ENCODE results near the gene TUBB2B. TPM values are rescaled to one million over a fixed set of nuclear protein-coding genes. Genes with fewer than 3 reads are reported as not detected.
"Not testable (repeated sequence)": the region's sequence is repeated elsewhere in the genome, so short reads cannot be mapped to it uniquely, and the experiment has no call there.

TUBB2B gene
- total RNA-seq, 6 donors from 2014 or later = 0.67 to 4.1 (median 1.7) TPM; not detected in 1

DNA sequence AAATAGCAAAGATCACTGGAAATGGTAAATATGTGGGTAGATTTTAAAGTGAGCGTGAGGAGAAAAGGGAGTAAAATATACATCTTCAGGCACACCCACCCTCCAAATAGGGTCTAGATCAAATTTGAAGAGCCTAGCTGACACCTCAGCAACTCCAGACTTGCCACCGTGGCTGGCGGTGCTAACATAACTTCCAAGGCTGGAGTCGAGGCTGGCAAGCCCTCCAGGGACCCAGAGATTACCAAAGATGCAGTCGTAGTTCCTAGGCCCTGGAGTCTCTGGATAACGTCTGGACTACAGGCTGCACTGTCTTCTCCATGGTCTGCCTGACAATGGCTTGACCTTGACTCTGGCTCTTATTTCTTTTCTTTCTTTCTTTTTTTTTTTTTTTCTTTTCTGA is 22.5 kb downstream of the TUBB2B start:
- DNase-seq (no peak), ATAC-seq (ENCODE audit: low FRiP score in 2 of 2) (no peak)
- WGBS, 2 donors = 88 to 93% methylated on average over 6 of the region's 6 CpGs
- Histone ChIP-seq H3K27ac (no peak overlapping the region), H3K36me3 (no peaks in the 10 kb centered on the region), H3K9me3 (no peaks in the 10 kb centered on the region), H3K27me3 (no peaks in the 10 kb centered on the region), H3K4me3 (no peak overlapping the region), H3K4me1 (peaks cover 0 to 3% (median 0%) of the 10 kb centered on the region in 4 donors)
- TF ChIP-seq EP300 (IDR thresholded peaks at IDR 0.05) = no peak
- TF ChIP-seq, protein P1, sequence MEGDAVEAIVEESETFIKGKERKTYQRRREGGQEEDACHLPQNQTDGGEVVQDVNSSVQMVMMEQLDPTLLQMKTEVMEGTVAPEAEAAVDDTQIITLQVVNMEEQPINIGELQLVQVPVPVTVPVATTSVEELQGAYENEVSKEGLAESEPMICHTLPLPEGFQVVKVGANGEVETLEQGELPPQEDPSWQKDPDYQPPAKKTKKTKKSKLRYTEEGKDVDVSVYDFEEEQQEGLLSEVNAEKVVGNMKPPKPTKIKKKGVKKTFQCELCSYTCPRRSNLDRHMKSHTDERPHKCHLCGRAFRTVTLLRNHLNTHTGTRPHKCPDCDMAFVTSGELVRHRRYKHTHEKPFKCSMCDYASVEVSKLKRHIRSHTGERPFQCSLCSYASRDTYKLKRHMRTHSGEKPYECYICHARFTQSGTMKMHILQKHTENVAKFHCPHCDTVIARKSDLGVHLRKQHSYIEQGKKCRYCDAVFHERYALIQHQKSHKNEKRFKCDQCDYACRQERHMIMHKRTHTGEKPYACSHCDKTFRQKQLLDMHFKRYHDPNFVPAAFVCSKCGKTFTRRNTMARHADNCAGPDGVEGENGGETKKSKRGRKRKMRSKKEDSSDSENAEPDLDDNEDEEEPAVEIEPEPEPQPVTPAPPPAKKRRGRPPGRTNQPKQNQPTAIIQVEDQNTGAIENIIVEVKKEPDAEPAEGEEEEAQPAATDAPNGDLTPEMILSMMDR (IDR thresholded peaks at IDR 0.05) = no peak
- TF ChIP-seq POLR2A (IDR thresholded peaks at IDR 0.05) = no peak
- no peak for TF ChIP-seq POLR2AphosphoS5 (IDR thresholded peaks at IDR 0.05)

DNA sequence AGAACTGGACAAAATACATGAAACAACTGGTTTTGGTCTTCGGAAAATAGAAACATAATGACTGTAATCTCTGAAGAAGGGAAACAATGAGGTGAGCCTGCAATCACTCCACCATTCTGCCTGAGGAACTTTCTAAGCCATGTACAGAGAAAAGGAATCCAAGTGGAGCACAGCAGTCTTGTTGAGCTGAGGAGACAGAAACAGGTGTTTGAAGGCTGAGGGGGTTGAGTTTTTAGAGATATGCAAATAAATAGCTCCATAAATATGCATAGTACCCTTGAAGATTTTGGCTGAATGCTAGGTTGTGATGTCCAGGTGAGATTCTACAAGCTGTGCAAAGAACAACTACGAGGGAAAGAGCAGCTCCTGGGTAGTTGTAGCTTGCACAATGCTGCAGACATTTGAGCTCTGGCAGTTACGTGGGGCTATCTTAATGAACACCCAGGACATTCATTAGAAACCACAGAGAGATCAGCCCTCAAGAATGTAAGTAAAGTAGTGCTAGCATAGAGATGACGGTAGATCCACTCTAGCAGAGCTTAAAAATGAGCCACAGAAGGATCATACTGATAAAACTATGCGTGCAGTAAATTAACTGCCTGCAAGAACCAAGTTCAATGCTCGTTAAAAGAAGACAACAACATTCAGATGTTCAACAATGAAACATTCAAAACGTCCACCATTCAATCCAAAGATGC is 24.3 kb downstream of the TUBB2B start:
- no peak for TF ChIP-seq POLR2AphosphoS5 (IDR thresholded peaks at IDR 0.05)
- Histone ChIP-seq H3K36me3 (no peaks in the 10 kb centered on the region), H3K27me3 (no peaks in the 10 kb centered on the region), H3K4me1 (no peaks in the 10 kb centered on the region), H3K4me3 (no peak overlapping the region), H3K9me3 (no peaks in the 10 kb centered on the region), H3K27ac (no peak overlapping the region)
- WGBS, 2 donors = 78 to 80% methylated on average over 7 of the region's 7 CpGs
- DNase-seq (no peak), ATAC-seq (ENCODE audit: low FRiP score in 2 of 2) (no peak)

DNA sequence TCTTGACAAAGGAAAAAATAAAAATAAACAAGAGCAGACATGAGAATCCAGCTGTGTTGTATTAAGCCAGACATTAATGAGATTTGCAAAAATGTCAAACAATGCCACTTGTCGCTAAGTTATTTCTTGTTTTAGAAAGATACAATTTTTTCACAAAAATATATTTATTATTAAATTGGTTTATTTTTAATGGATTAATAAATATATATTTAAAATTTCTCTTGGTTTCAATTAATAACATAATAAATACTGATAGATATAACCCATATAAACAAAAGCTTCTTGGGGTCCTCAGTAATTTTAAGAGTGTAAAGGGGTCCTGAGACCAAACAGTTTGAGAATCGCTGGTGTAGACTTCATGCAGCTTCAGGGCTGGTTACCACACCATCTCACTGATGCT is 26.1 kb downstream of the TUBB2B start:
- ATAC-seq (ENCODE audit: low FRiP score in 2 of 2) = no peak
- TF ChIP-seq, protein P1 (IDR thresholded peaks at IDR 0.05) = no peak
- TF ChIP-seq POLR2AphosphoS5 (IDR thresholded peaks at IDR 0.05) = no peak
- no peak for TF ChIP-seq POLR2A (IDR thresholded peaks at IDR 0.05)
- no peak for TF ChIP-seq EP300 (IDR thresholded peaks at IDR 0.05)
- WGBS, 2 donors = 91 to 92% methylated on average over 2 of the region's 2 CpGs
- Histone ChIP-seq H3K36me3 (no peaks in the 10 kb centered on the region), H3K27ac (no peak overlapping the region), H3K4me3 (no peak overlapping the region), H3K9me3 (no peaks in the 10 kb centered on the region), H3K4me1 (no peaks in the 10 kb centered on the region), H3K27me3 (no peaks in the 10 kb centered on the region)
- DNase-seq = no peak

DNA sequence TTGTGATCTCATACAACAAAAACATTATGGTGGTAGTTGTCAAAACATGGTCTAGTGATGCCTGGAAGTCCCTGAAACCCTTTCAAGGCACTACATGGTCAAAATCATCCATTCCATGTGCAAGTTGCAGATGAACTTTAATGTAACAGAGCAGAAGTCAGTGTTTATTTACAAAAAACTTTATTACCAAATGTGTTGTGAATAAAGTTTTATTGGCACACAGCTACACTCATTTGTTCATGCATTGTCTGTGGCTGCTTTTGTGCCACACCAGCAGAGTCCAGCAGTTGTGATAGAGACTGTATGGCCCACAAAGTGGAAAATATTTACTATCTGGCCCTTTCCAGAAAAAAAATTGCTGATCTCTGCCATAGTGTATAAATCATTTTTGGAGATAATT is 26.8 kb downstream of the TUBB2B start:
- Histone ChIP-seq H3K27me3 (no peaks in the 10 kb centered on the region), H3K4me3 (no peak overlapping the region), H3K9me3 (no peaks in the 10 kb centered on the region), H3K4me1 (no peaks in the 10 kb centered on the region), H3K27ac (no peak overlapping the region), H3K36me3 (no peaks in the 10 kb centered on the region)
- ATAC-seq (ENCODE audit: low FRiP score in 2 of 2) = no peak
- no peak for DNase-seq
- TF ChIP-seq POLR2A (IDR thresholded peaks at IDR 0.05) (no peak), POLR2AphosphoS5 (IDR thresholded peaks at IDR 0.05) (no peak), EP300 (IDR thresholded peaks at IDR 0.05) (no peak)
- TF ChIP-seq, protein P1 (IDR thresholded peaks at IDR 0.05) = no peak

DNA sequence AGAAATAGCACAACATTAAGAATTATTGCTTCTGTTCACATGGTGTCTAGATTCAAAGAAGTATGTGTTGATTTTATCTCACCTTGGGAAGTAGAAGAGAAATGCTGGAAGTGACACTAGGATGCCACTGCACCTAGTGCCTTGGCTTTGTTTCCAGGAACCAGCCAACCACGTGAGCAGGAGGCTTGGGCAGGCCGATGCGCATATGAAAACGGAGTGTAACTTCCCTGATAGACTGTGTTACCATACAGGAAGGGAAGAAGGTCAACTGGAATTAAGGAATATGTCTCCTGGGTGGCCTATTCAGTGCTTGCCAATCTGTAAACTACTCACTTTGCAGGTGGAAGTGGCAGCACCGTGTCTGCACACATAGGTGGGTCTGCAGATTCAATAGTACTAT is 28.1 kb downstream of the TUBB2B start:
- TF ChIP-seq EP300 (IDR thresholded peaks at IDR 0.05) = no peak
- TF ChIP-seq POLR2AphosphoS5 (IDR thresholded peaks at IDR 0.05) = no peak
- TF ChIP-seq, protein P1 (IDR thresholded peaks at IDR 0.05) = no peak
- no peak for TF ChIP-seq POLR2A (IDR thresholded peaks at IDR 0.05)
- 85 to 88% methylated on average over 5 of the region's 5 CpGs for WGBS, 2 donors
- H3K36me3 ChIP-seq = no peaks in the 10 kb centered on the region

DNA sequence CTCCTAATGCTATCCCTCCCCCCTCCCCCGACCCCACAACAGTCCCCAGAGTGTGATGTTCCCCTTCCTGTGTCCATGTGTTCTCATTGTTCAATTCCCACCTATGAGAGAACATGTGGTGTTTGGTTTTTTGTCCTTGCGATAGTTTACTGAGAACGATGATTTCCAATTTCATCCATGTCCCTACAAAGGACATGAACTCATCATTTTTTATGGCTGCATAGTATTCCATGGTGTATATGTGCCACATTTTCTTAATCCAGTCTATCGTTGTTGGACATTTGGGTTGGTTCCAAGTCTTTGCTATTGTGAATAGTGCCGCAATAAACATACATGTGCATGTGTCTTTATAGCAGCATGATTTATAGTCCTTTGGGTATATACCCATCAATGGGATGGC is 29.7 kb downstream of the TUBB2B start:
- not testable (repeated sequence) for H3K27me3 ChIP-seq; H3K4me3 ChIP-seq; H3K9me3 ChIP-seq; DNase-seq; ATAC-seq (ENCODE audit: low FRiP score in 2 of 2); H3K27ac ChIP-seq; H3K36me3 ChIP-seq; H3K4me1 ChIP-seq
- WGBS, 2 donors = 93 to 94% methylated on average over 3 to 4 of the region's 5 CpGs

More for the DNA sequence above, 28.1 kb downstream of the TUBB2B start:
- ATAC-seq (ENCODE audit: low FRiP score in 2 of 2) = no peak
- no peak for DNase-seq
- H3K4me3 ChIP-seq = no peak overlapping the region
- H3K27ac ChIP-seq = no peak overlapping the region
- no peaks in the 10 kb centered on the region for H3K27me3 ChIP-seq
- no peaks in the 10 kb centered on the region for H3K4me1 ChIP-seq
- H3K9me3 ChIP-seq = no peaks in the 10 kb centered on the region

All from upper lobe of left lung (tissue), 6 donors.